SJSA1 (cell line): Measurements from ENCODE around the gene PROSER3. TPM values are rescaled to one million over a fixed set of nuclear protein-coding genes. Genes with fewer than 3 reads are reported as not detected.
"Not testable (repeated sequence)": the region's sequence is repeated elsewhere in the genome, so short reads cannot be mapped to it uniquely, and the experiment has no call there.

Source experiments
- DNase-seq, 2 experiments: peaks; one replicate each; pipeline ENCODE4 v3.0.0-alpha.2; 2015 to 2020; ENCODE audit warnings: low spot score in 2 of 2, low read depth in 1 of 2
- H3K27ac ChIP-seq: fragments of 250-450 bp; sonication (Bioruptor Pico); 2 replicates; pipeline ENCODE4 v1.5.1; 2020; ENCODE audit warnings: mild to moderate bottlenecking, moderate library complexity
- H3K27me3 ChIP-seq: fragments of 250-450 bp; sonication (Bioruptor Pico); replicated peaks from 2 replicates; pipeline ENCODE4 v1.5.1; 2020; ENCODE audit warnings: mild to moderate bottlenecking, moderate library complexity
- H3K36me3 ChIP-seq: fragments of 250-450 bp; sonication (Bioruptor Pico); 2 replicates; pipeline ENCODE4 v1.5.1; 2020; ENCODE audit warnings: mild to moderate bottlenecking
- H3K4me1 ChIP-seq: fragments of 250-450 bp; sonication (Bioruptor Pico); replicated peaks from 2 replicates; pipeline ENCODE4 v1.6.1; 2021; ENCODE audit warnings: mild to moderate bottlenecking
- H3K4me3 ChIP-seq: fragments of 250-450 bp; sonication (Bioruptor Pico); 2 replicates; pipeline ENCODE4 v1.5.1; 2020; ENCODE audit warnings: mild to moderate bottlenecking
- H3K9me3 ChIP-seq: fragments of 250-450 bp; sonication (Bioruptor Pico); replicated peaks from 2 replicates; pipeline ENCODE4 v1.5.1; 2020; ENCODE audit warnings: mild to moderate bottlenecking
- total RNA-seq: library from RNA; depleted of rRNA; stranded (reverse); fragments of >200 nt; shearing (Covaris generic); gene quantifications from 2 replicates; pipeline ENCODE4 v1.2.3, GENCODE V29; 2014

PROSER3 gene
- total RNA-seq, 1 experiment from 2014 or later, result 8.8 TPM

GRCh38 chr19:35717665-35718344 lies 40.2 kb upstream of the PROSER3 start, which contains the start of gene KMT2B:
Gene KMT2B, plus strand, starts transcription at chr19:35718003. Its CDS starts 16 bp downstream, at chr19:35718019.
- DNase-seq, result peak; percentile 96 to 98
- Histone ChIP-seq H3K4me1 (peaks cover 22% of the 10 kb centered on the region), H3K9me3 (no peaks in the 10 kb centered on the region)

GRCh38 chr19:35718345-35719041 lies 39.5 kb upstream of the PROSER3 start:
- peaks cover 22% of the 10 kb centered on the region for H3K4me1 ChIP-seq
- DNase-seq, result peak; percentile 12 to 52

More at GRCh38 chr19:35717665-35718344, 40.2 kb upstream of the PROSER3 start, which contains the start of gene KMT2B:
- no peaks in the 10 kb centered on the region for H3K27me3 ChIP-seq
- H3K4me3 ChIP-seq, result peak within 1 kb of the TSS; percentile 55
- peak within 1 kb of the TSS; percentile 64 for H3K27ac ChIP-seq
- H3K36me3 ChIP-seq, result peaks cover 40% of the 10 kb centered on the region

GRCh38 chr19:35719402-35720162 lies 38.4 kb upstream of the PROSER3 start:
- Histone ChIP-seq H3K27ac (no peak overlapping the region), H3K9me3 (no peaks in the 10 kb centered on the region)

More at GRCh38 chr19:35718345-35719041, 39.5 kb upstream of the PROSER3 start:
- Histone ChIP-seq H3K27me3 (no peaks in the 10 kb centered on the region), H3K36me3 (peaks cover 47% of the 10 kb centered on the region), H3K4me3 (peak overlapping the region; percentile 55), H3K27ac (peak overlapping the region; percentile 64), H3K9me3 (no peaks in the 10 kb centered on the region)

GRCh38 chr19:35720163-35720524 lies 37.8 kb upstream of the PROSER3 start:
- no peak for DNase-seq
- Histone ChIP-seq H3K4me1 (peaks cover 22% of the 10 kb centered on the region), H3K36me3 (peaks cover 63% of the 10 kb centered on the region), H3K27ac (no peak overlapping the region), H3K4me3 (no peak overlapping the region), H3K9me3 (no peaks in the 10 kb centered on the region), H3K27me3 (no peaks in the 10 kb centered on the region)

More at GRCh38 chr19:35719402-35720162, 38.4 kb upstream of the PROSER3 start:
- peak in 1 of 2 experiments; percentile 43 for DNase-seq
- H3K36me3 ChIP-seq, result peaks cover 58% of the 10 kb centered on the region
- H3K27me3 ChIP-seq, result no peaks in the 10 kb centered on the region
- peaks cover 22% of the 10 kb centered on the region for H3K4me1 ChIP-seq
- H3K4me3 ChIP-seq, result peak overlapping the region; percentile 55

- H3K27ac ChIP-seq, result no peak overlapping the region
- peaks cover 22% of the 10 kb centered on the region for H3K4me1 ChIP-seq
- H3K4me3 ChIP-seq, result no peak overlapping the region
- no peak for DNase-seq
- H3K36me3 ChIP-seq, result peaks cover 68% of the 10 kb centered on the region
- H3K27me3 ChIP-seq, result no peaks in the 10 kb centered on the region
- no peaks in the 10 kb centered on the region for H3K9me3 ChIP-seq
Measured at GRCh38 chr19:35720648-35721047, 37.3 kb upstream of the PROSER3 start.

GRCh38 chr19:35721374-35721773 lies 36.6 kb upstream of the PROSER3 start:
- Histone ChIP-seq H3K9me3 (no peaks in the 10 kb centered on the region), H3K27me3 (no peaks in the 10 kb centered on the region), H3K36me3 (peaks cover 76% of the 10 kb centered on the region), H3K4me1 (peaks cover 15% of the 10 kb centered on the region), H3K27ac (no peak overlapping the region), H3K4me3 (no peak overlapping the region)
- peak in 1 of 2 experiments; percentile 37 for DNase-seq

GRCh38 chr19:35722461-35722860 lies 35.5 kb upstream of the PROSER3 start:
- H3K9me3 ChIP-seq, result no peaks in the 10 kb centered on the region
- H3K4me1 ChIP-seq, result peaks cover 7% of the 10 kb centered on the region
- no peak overlapping the region for H3K27ac ChIP-seq
- no peaks in the 10 kb centered on the region for H3K27me3 ChIP-seq
- DNase-seq, result no peak
- no peak overlapping the region for H3K4me3 ChIP-seq
- peaks cover 85% of the 10 kb centered on the region for H3K36me3 ChIP-seq

GRCh38 chr19:35722897-35723296 lies 35.1 kb upstream of the PROSER3 start:
- no peaks in the 10 kb centered on the region for H3K27me3 ChIP-seq
- peaks cover 89% of the 10 kb centered on the region for H3K36me3 ChIP-seq
- no peak overlapping the region for H3K4me3 ChIP-seq
- no peaks in the 10 kb centered on the region for H3K9me3 ChIP-seq
- H3K4me1 ChIP-seq, result peaks cover 7% of the 10 kb centered on the region
- no peak overlapping the region for H3K27ac ChIP-seq
- DNase-seq, result no peak

- H3K4me1 ChIP-seq, result peaks cover 7% of the 10 kb centered on the region
- H3K36me3 ChIP-seq, result peaks cover 92% of the 10 kb centered on the region
- no peak for DNase-seq
- no peaks in the 10 kb centered on the region for H3K27me3 ChIP-seq
- no peak overlapping the region for H3K4me3 ChIP-seq
- H3K9me3 ChIP-seq, result no peaks in the 10 kb centered on the region
- no peak overlapping the region for H3K27ac ChIP-seq
Measured at GRCh38 chr19:35723671-35724070, 34.3 kb upstream of the PROSER3 start.

GRCh38 chr19:35724132-35724531 lies 33.8 kb upstream of the PROSER3 start:
- not testable (repeated sequence) for H3K27ac ChIP-seq, H3K4me1 ChIP-seq, H3K4me3 ChIP-seq, H3K27me3 ChIP-seq, DNase-seq, H3K9me3 ChIP-seq
- peaks cover 93% of the 10 kb centered on the region for H3K36me3 ChIP-seq

GRCh38 chr19:35724560-35724959 lies 33.4 kb upstream of the PROSER3 start:
- no peak for DNase-seq
- no peaks in the 10 kb centered on the region for H3K9me3 ChIP-seq
- no peaks in the 10 kb centered on the region for H3K27me3 ChIP-seq
- peaks cover 93% of the 10 kb centered on the region for H3K36me3 ChIP-seq
- H3K4me3 ChIP-seq, result no peak overlapping the region
- no peaks in the 10 kb centered on the region; the same call in 1 of the 2 replicates for H3K4me1 ChIP-seq
- H3K27ac ChIP-seq, result no peak overlapping the region

GRCh38 chr19:35725216-35725861 lies 32.6 kb upstream of the PROSER3 start:
- Histone ChIP-seq H3K4me3 (no peak overlapping the region), H3K9me3 (no peaks in the 10 kb centered on the region), H3K27me3 (no peaks in the 10 kb centered on the region), H3K27ac (no peak overlapping the region), H3K36me3 (peaks cover 94% of the 10 kb centered on the region), H3K4me1 (no peaks in the 10 kb centered on the region)
- no peak for DNase-seq
